Stimulated activated CD4-positive, alpha-beta T cell treated with anti-CD3 and anti-CD28 coated beads, Interleukin-1b, Interleukin-23, amount 100 ng/mL, for 1 hour (primary cell): ENCODE measurements around the gene SYNDIG1L.
"Not testable (repeated sequence)": the region's sequence is repeated elsewhere in the genome, so short reads cannot be mapped to it uniquely, and the experiment has no call there.

Experiments
- DNase-seq, 2 donors: peaks; one replicate each; pipeline ENCODE4 v3.0.0-alpha.2; 2020; ENCODE audit warnings: low read depth in 2 of 2

The SYNDIG1L gene

DNA sequence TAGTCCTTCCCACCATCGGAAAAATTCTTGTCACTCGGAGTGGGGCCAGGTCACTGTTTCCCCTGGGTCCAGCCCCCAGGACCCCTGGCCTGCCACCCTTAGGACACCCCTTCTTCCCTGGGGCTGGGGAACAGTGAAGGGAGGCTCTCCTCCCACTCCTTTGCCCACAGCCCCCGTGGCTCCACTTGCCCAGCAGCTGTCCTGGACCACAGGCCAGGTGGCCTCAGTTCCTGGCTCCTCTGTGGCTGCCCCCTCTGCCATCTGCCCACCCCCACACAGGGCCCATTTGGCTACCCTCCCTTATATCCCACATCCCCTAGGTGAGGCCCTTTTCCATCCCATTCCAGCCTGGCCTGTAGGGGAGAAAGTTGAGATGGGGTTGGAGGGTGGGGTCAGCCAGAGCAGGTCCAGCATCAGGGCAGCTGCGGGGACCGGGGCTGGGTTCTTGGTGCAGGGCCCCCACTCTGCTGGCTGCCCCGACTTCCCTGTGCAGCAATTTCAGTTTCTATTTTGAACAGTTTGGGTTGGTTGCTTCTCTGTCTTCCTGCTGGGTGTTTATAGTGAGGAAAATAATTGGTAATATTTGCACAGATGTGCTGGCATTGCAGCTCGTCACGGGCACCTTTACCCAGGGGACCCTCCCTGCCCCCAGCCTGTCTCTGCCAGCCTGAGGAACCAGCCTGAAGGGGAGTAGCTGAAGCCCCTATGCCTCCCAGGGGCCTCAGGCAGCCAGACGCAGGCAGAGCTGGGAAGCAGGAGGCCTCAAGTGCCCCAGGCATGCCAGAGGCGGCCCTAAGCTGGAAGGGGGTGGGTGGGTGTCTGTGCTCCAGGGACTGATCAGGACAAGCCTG, 23.4 kb downstream of the SYNDIG1L start:
- no peak for DNase-seq

DNA sequence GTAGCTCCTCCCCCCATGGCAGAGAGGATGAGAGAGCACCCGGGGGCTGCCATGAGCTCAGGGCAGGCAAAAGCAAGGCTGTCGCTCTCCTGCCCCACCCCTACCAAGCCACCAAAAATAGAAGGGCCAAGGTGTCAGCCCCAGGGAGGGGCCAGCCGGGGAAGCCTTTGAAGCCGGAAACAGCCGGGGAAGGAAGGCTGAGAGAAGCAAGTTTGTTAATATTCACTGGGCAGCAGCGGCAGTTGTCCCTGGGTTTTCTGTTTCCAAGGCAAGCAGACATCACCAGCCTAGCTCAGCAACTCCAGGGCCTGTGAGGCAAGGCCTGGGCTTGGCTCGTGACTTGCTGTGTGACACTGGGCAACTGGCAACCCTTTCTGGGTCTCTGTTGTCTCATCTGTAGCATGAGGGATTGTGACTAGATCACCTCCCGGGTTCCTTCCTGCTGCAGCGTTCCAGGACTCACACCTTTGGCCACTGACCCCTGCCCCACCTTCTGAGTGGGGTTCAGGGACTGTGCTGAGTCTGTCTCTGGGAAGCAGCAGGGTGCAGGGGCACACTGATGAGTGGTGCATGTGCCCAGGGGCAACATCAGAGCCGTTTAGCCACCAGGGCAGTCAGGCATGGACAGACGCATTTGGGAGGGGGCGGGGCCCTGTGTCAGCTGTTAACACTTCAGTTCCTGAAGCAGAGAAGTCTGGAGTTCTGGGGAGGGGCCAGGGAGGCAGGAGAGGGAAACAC, 24.3 kb downstream of the SYNDIG1L start:
- DNase-seq: peak; percentile 11 to 16

DNA sequence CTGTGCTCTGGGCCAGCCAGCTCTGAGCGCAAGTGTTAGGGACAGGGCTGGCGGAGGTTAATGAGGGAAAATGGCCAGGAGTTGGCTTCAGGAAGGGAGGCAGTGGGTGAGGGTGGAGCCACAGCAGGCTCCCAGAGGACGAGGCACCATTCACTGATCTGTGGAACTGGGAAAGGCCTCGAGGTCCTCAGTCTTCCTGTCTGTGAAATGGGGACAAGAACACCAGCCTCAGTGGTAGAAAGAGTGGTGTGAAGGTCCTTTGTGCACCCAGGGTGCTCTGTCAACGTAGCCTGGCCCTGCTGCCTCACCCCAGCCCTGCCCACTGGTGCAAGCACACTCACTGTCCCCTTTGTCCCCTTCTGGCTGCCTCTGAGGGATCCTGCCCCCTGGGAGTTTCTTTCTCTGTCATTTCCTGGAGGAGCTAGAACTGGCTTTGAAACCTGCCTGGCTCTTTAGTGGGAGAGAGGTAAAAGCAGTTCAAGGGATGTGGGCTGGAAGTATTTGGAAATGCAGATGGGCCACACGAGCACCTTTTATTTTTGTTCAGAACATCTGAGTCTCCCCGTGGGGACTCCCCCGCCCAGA, 25.0 kb downstream of the SYNDIG1L start:
- no peak for DNase-seq

DNA sequence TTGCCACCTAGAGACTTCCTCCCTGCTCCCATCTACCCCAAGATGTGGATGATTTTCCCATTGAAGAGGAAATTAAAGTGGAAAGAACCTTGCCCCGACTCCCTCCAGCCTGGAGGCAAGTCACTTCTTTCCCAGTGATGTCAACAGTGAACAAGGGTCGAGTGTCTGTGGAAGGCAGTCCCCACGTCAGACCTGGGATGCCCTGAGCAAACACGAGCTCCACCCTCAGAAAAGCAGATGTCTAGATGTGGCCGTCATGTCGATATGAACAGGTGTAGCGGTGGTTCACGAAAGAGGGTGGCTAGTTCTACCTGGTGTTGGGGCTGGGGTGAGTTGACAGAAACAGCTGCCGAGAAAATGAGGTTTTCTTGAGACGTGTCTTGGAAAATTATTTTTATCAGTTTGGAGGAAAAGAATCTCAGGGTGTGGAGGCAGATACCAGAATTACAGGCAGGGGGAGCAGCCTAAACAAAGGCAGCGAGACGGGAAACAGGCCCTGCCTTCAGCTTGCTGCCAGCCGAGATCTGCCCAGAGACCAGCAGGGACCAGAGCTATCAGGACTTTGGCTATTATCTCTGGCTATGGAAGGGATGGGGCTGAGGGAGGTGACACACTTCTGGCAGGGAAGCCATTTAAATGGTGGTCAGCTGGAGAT, 25.9 kb downstream of the SYNDIG1L start:
- DNase-seq: no peak

DNA sequence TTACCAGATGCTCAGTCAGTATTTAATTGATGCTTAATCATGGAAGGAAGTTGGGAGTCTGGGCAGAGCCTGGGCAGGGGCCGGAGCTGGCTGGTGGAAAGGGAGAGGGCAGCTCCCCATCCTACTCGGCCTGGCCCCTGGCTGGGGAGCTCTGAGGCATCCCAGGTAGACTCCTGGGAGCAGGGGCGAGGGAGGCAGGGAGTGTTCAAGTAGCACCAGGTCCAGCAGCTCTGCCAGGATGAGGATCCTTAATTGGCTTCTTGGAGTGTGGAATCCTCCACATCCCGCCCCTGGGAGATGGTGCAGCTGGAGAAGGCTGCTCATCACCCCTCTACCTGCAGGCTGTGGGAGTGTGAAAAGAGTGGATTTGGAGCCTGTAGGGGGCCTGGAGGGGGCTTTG, 30.9 kb downstream of the SYNDIG1L start:
- DNase-seq: no peak

DNA sequence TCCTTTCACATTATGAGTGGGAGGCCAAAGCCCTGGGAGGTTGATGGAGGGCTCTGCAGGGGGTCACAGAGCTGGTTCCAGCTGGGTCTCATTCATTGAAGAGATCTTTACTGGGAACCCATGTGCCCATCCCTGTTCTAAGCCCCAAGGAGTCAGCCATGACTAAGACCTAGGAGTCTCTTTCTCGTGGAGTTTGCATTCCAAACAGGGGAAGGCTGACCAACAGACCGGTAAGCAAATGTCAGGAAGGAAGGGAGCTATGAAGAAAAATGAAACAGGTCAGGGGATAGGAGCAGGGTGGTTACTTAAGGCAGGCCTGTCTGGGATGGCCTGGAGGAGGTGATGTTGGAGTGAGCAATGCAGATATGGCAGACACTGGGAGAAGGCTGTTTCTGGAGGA, 31.5 kb downstream of the SYNDIG1L start:
- DNase-seq: no peak

DNA sequence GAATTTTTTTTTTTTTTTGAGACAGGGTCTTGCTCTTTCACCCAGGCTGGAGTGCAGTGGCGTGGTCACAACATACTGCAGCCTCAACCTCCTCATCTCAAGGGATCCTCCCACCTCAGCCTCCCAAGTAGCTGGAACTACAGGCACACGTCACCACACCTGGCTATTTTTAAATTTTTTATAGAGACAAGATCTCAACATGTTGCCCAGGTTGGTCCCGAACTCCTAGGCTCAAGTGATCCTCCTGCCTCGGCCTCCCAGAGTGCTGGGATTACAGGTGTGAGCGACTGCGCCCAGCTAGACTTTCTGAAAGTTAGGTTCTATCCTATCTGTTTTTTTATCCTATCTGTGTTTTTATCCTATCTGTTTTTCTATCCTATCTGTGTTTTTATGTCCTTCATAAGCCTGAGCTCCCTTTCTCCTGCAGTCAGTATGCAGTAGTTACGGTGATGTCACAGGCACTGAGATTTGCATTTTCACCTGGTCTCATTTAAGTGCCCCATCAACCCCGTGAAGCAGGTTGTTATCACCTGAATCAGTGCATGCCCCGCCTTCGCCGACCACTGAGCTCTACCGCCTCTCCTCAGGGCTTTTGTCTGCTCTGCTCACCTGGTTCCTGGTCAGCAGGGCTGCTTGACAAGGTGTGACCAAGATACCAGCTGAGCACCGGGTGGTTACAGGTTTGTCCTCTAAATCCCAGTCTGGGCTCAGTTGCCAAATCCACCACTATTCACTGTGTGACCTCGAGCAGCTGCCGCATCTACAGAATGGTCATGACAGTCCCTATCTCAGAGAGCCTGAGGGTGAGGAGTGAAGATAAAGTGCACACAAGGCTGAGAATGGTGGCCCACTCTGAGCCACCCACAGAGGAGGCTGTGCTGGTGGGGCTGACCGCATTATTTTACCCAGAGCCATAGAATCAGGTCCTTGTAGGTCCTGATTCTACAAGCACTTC, 33.1 kb downstream of the SYNDIG1L start:
- no peak for DNase-seq

DNA sequence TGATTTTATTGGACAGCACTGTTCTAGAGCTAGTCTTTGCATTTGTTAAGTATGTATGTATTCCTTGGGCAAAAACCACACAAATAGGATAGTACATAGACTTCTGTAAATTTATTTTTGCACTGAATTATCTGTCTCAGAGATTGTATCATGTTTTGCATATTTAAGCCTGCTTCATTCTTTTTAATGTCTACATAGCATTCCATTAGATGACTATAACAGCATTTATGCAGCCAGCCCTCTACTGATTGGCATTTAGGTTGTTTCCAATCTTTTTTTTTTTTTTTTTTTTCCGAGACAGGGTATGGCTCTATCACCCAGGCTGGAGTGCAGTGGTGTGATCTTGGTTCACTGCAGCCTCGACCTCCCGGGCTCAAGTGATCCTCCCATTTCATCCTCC, 34.5 kb downstream of the SYNDIG1L start:
- DNase-seq: no peak

DNA sequence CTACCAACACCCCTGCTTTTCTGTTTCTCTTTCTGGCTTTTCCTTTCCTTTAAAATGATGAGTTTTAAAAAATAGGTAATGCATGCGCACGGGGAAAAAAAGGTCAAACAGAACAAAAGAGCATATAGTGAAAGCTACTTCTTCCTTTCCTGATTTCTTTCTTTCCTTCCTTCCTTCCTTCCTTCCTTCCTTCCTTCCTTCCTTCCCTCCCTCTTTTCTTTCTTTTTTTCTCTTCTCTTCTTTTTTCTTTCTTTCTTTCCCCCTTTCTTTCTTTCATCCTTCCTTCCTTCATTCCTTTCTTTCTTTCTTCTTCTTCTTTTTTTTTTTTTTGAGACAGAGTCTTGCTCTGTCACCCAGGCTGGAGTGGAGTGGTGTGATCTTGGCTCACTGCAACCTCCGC, 35.5 kb downstream of the SYNDIG1L start:
- not testable (repeated sequence) for DNase-seq

DNA sequence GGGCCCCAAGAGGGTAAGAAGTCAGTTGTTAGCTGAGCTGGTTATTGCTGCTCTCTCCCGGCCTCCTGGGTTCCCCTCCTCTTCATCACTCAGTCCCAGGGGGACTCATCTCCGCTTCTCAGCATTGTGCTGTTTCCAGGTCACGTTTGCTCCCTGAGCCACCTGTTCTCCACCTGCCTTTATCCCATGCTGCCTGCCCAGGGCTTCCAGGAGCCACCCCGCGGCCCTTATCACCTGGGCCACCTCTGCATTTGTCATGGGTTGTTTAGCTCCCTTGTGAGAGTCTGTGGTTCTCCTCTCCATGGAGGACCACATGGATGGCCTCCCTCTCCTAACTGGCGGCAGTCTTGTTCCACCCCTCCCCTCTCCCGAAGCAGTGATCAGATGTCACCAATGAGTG, 36.0 kb downstream of the SYNDIG1L start:
- no peak for DNase-seq

DNA sequence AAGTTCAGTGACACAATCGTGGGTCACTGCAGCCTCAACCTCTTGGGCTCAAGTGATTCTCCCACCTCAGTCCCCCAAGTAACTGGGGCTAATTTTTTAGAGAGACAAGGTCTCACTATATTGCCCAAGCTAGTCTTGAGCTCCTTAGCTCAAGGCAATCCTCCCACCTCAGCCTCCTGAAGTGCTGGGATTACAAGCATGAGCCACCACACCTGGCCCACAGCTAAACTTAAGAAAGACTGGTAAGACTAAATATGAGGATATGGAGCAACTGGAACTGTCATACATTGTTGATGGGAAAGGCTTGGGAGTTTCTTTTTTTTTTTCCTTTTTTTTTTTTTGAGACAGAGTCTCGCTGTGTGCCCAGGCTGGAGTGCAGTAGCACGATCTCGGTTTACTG, 43.8 kb downstream of the SYNDIG1L start:
- DNase-seq: no peak

DNA sequence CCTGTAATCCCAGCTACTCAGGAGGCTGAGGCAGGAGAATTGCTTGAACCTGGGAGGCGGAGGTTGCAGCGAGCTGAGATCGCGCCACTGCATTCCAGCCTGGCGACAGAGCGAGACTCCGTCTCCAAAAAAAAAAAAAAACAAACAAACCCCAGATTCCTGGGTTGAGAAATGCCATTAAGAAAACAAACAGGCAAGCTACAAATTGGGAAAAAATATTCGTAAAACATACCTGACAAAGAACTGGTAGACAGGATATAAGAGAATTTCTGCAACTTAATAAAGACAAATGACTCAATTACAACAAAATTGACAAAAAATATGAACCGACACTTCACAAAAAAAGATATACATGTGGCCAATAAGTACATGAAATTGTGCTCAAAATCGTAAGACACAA, 44.4 kb downstream of the SYNDIG1L start:
- not testable (repeated sequence) for DNase-seq

DNA sequence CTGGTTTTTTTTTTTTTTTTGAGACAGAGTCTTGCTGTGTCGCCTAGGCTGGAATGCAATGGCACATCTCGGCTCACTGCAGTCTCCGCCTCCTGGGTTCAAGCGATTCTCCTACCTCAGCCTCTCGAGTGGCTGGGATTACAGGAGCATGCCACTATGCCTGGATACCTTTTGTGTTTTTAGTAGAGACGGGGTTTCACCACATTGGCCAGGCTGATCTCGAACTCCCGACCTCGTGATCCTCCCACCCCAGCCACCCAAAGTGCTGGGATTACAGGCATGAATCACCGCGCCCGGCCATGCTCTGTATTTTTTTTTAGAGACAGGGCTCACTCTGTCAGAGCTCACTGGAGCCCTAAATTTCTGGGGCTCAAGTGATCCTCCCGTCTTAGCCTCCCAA, 45.2 kb downstream of the SYNDIG1L start:
- no peak for DNase-seq

DNA sequence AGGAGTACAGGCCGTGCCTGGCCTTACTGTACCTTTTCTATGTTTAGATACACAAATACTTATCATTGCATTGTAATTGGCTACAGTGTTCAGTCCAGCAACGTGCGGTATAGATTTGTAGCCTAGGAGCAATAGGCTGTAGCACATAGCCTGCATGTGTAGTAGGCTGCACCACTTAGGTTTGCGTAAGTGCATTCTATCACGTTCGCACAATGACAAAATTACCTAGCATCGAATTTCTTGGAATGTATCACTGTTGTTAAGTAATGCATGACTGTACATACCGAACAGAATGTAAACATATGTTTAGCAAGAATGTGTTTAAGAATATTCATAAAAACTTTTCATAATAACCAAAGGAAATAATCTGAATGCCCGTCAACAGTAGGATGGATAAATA, 45.8 kb downstream of the SYNDIG1L start:
- no peak for DNase-seq

DNA sequence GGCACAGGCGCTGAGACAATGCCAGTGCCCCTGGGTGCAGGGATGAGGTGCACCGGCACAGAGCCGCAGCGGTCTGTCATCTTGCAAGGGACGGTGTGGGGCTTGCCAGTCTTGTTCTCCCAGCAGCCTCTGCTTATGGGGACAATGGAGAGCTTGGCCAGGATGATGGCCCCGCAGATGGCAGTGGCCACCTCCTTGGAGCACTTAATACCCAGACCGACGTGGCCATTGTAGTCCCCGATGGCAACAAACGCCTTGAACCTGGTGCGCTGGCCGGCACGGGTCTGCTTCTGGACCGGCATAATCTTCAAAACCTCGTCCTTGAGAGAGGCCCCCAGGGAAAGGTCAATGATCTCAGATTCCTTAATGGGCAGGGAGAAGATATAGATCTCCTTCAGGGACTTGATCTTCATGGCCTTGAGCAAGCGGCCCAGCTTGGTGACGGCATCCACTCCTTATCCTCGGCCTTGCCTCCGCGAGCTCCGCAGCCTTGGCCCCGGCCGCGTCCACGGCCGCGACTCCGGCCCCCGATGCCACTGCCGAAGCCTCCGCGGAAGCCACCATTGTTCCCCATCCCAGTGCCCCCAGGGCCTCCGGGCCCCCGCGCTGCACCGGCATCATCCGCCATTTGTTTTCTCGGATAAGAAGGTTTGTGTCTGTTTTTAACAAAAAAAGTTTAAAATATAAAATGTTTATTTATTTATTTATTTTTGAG, 47.9 kb downstream of the SYNDIG1L start:
- DNase-seq: no peak

DNA sequence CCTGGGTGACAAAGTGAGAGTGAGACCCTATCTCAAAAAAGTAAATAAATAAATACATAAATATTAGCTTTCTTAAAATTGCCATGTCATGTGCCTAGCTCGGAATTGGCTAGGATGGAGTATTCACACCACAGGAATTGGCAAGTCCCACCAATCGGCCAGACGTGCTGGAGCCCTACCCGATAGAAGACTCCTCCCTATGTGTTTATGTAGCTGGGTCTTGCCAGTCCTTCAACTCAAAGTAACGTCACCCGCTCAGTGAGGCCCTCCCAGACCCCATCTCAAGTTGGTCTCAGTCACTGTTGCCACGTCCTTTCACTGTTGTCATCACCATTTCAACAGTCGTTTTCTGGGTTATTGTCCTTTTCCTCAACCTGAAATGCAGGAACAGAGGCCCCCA, 57.6 kb downstream of the SYNDIG1L start:
- no peak for DNase-seq

DNA sequence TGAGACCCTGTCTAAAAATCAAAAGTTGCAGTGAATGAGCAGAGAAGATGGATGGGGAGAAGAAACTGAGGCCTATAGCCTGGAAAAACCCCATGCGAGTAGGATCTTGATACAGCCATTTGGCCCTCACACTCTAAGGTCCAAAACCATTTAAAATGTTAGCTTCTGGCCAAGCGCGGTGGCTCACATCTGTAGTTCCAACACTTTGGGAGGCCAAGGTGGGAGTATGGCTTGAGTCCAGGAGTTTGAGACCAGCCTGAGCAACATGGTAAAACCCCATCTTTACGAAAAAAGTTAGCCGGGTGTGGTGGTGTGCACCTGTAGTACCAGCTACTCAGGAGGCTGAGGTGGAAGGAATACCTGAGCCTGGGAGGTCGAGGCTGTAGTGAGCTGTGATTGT, 58.0 kb downstream of the SYNDIG1L start:
- no peak for DNase-seq

DNA sequence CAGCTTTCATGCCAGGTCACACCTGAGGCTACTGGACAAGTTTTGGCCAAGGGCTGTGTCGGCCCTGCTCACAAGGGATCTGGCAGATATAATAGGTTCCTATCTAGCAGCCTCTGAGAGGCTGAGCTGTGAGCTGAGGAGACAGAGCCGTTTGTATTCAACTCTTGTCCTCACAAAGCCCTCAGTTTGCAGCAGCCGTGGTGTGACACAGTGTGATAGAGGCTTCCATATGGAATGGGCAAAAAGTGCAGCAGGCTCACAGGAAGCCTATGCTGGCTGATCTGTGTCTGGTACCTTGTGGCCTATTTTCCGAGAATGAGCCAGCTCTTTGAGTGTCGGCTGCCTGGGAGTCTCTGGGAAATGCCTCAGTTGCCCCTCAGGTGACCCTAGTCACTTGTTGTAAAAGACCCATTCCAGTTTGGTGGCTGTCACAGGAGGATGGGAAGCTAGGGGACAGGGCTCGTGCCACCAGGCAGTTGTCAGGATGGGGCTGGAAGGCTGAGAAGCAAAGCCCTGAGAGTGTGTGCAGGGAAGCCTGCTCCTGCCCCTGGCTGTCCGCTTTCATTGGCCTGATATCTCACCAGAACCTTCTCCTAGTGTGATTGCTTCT, 61.6 kb downstream of the SYNDIG1L start:
- DNase-seq: no peak

DNA sequence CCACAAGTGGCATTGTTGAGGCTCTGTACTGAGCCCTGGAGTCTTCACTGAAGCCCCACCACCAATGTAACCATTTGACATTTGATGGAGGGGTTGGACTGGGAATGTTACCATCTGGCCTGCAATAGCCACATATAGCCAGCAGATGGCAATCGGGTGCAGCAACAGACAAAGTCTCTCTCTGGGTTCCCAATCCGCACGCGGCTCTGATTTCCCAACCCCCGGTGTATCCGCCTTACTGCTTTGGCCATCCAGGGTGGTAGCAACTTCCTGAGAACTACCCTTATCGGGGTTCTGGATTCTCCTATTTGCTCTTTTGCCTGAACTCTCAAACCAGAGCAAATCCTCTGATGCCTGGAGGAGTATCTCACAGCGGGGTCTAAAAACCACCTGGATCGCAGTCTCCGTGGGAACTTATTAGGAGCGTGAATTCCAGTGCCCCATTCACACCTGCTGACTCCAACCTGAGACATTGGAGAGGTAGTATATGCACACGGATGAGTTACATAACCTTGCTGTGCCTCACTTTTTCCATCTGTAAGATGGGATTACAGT, 63.6 kb downstream of the SYNDIG1L start:
- peak; percentile 36 to 39 for DNase-seq

DNA sequence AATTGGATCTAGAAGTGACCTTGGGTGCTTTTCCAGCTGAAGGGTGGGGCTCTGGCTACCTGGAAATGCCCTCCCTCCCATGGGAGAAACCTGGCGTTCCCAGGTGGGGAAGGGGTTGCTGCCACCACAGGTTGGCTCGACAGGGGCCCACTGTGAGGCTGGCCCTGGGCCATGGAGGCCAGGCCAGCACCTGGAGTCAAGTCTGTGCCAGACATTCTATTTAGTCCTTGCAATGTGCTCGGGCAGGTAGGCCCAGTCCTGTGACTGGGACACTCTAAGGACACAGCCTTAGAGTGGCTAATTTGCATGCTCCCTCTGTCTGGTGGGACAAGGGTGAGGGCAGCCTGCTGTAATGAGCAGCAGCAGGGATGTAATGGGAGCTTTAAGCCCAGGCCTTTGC, 65.8 kb downstream of the SYNDIG1L start:
- DNase-seq: no peak
